ENCODE measurements around the gene HGF. TPM values are rescaled to one million over a fixed set of nuclear protein-coding genes. Genes with fewer than 3 reads are reported as not detected.

The HGF gene
- total and polyA plus RNA-seq, 2 of the 8 experiments (the other 6 are each of a cell fraction or from before 2014, with no cell fraction given): 0.05 to 0.60 TPM

DNA sequence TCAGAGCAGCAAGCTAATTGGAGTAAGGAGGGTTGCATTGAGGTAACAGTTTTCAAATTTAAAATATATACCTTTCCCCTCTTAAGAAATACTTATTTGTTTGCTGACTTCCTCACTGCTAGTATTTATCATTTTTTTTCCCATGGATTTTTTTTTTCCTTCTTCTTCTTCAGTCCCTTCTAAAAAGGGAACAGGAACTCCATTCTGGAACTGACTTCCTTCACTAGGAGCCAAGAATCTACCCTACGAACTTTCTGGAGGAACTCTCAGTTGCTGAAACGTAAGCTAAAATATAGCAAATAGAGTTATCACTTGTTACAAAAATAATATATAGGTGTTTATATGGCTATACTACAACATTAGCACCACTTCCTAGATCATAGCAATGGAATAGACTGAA is 95.4 kb downstream of the HGF start:
- Histone ChIP-seq H3K4ac (replicated peaks; ENCODE audit: insufficient read length, low read depth, low read length) (no peak overlapping the region), H3K56ac (replicated peaks; ENCODE audit: insufficient read length, low read depth, low read length) (no peak overlapping the region), H3K23me2 (ENCODE audit: low read depth, low read length) (no peaks in the 10 kb centered on the region), H4K20me1 (replicated peaks in 1 of 2; ENCODE audit: control insufficient read depth in 1 of 2, insufficient read depth in 2 of 2, low read length in 2 of 2) (no peaks in the 10 kb centered on the region), H3K4me1 (replicated peaks in 1 of 4; ENCODE audit: control insufficient read depth in 3 of 4, insufficient read depth in 4 of 4, low read length in 3 of 4) (peaks cover 0 to 8% (median 4%) of the 10 kb centered on the region in 4 experiments; a peak in 4 of 7 replicates), H4K5ac (ENCODE audit: insufficient read length, low read depth, low read length) (no peak overlapping the region), H2AFZ (ENCODE audit: low read length) (no peak overlapping the region), H3K4me3 (ENCODE audit: extremely low read depth in 1 of 4, insufficient read depth in 2 of 4, low read depth in 3 of 4, low read length in 4 of 4) (no peak overlapping the region), H3K9ac (replicated peaks in 1 of 4; ENCODE audit: extremely low read depth in 1 of 4, low read depth in 3 of 4, low read length in 3 of 4) (no peak overlapping the region), H2BK15ac (ENCODE audit: low read length) (no peak overlapping the region), H3K27ac (ENCODE audit: low read depth, low read length) (no peak overlapping the region), H3K18ac (ENCODE audit: extremely low read depth, low read length) (no peak overlapping the region), H4K91ac (replicated peaks; ENCODE audit: insufficient read length, low read length) (no peak overlapping the region), H3K79me1 (ENCODE audit: low read depth, low read length) (no peaks in the 10 kb centered on the region), H3K9me3 (ENCODE audit: insufficient read depth in 2 of 2, low read depth in 1 of 2, low read length in 1 of 2) (no peaks in the 10 kb centered on the region), H2BK20ac (ENCODE audit: low read length) (no peak overlapping the region), H3K14ac (ENCODE audit: insufficient read length) (no peak overlapping the region), H2BK5ac (ENCODE audit: low read depth, low read length) (no peak overlapping the region), H2AK5ac (ENCODE audit: low read depth, low read length) (no peak overlapping the region), H3K27me3 (replicated peaks in 1 of 4; ENCODE audit: control insufficient read depth in 3 of 4, extremely low read depth in 1 of 4, insufficient read depth in 3 of 4, low read length in 3 of 4) (no peaks in the 10 kb centered on the region), H4K8ac (ENCODE audit: extremely low read depth, insufficient read depth, low read length) (no peak overlapping the region), H3K79me2 (ENCODE audit: control insufficient read depth in 1 of 2, insufficient read depth in 2 of 2, low read length in 2 of 2) (no peaks in the 10 kb centered on the region), H2BK120ac (replicated peaks; ENCODE audit: low read depth, low read length) (no peak overlapping the region), H3K36me3 (ENCODE audit: control insufficient read depth in 2 of 4, insufficient read depth in 4 of 4, low read length in 3 of 4) (no peaks in the 10 kb centered on the region), H3K4me2 (ENCODE audit: insufficient read depth in 1 of 2, low read depth in 2 of 2, low read length in 2 of 2) (no peak overlapping the region), H2BK12ac (ENCODE audit: low read depth, low read length) (no peak overlapping the region), H3K23ac (ENCODE audit: insufficient read length) (no peak overlapping the region)
- 79% methylated on average over 2 of the region's 2 CpGs; no CpG with 5 or more reads in 1 of the 2 experiments for WGBS, 2 experiments (ENCODE audit: extremely low coverage in 1 of 2, insufficient coverage in 1 of 2, insufficient read length in 1 of 2, insufficient replicate concordance in 2 of 2, low coverage in 1 of 2, low lambda C conversion rate in 2 of 2, missing lambda C conversion rate in 1 of 2)
- ChIA-PET POLR2A (ENCODE audit: partially characterized antibody) (no interaction called here), CTCF (ENCODE audit: partially characterized antibody) (interaction anchor here (1.1 kb wide), 1 partner anchor 16 kb away, joined by 3 read pairs; no protein-coding TSS in a partner anchor)
- no peak for FAIRE-seq
- no peak for DNase-seq (ENCODE audit: low read depth in 1 of 2, low spot score in 2 of 2)
- no peak for TF ChIP-seq POLR2A (IDR thresholded peaks at IDR 0.05; ENCODE audit: control extremely low read depth in 1 of 2, low read depth in 2 of 2, low read length in 2 of 2)
- TF ChIP-seq RXRA (IDR thresholded peaks at IDR 0.05; ENCODE audit: insufficient read depth, low read depth, low read length): no peak
- TF ChIP-seq BCL11A (IDR thresholded peaks at IDR 0.05; ENCODE audit: low read depth in 2 of 2, low read length in 2 of 2): no peak
- TF ChIP-seq BRCA1 (IDR thresholded peaks at IDR 0.05; ENCODE audit: low read depth, low read length): no peak
- no peak for TF ChIP-seq HDAC6 (IDR thresholded peaks at IDR 0.05; ENCODE audit: low read depth, low read length)
- no peak for TF ChIP-seq ZNF274 (IDR thresholded peaks at IDR 0.05; ENCODE audit: borderline replicate concordance, extremely low read depth, low read length)
- TF ChIP-seq TEAD4 (IDR thresholded peaks at IDR 0.05; ENCODE audit: low read depth, low read length): no peak
- no peak for TF ChIP-seq CTCF (IDR thresholded peaks at IDR 0.05; ENCODE audit: control extremely low read depth in 1 of 3, insufficient read depth in 1 of 3, low read depth in 1 of 3, low read length in 3 of 3)
- no peak for TF ChIP-seq MAFK (IDR thresholded peaks at IDR 0.05; ENCODE audit: low read depth, low read length)
- TF ChIP-seq POU5F1 (IDR thresholded peaks at IDR 0.05; ENCODE audit: low read depth, low read length): no peak
- TF ChIP-seq HDAC2 (IDR thresholded peaks at IDR 0.05; ENCODE audit: borderline replicate concordance in 1 of 2, low read depth in 2 of 2, low read length in 2 of 2): no peak
- TF ChIP-seq JUND (IDR thresholded peaks at IDR 0.05; ENCODE audit: low read length): no peak
- TF ChIP-seq CBX8 (IDR thresholded peaks at IDR 0.05; ENCODE audit: borderline replicate concordance, low read depth, low read length): no peak
